ENCODE data around the gene FXYD5. TPM values are rescaled to one million over a fixed set of nuclear protein-coding genes. Genes with fewer than 3 reads are reported as not detected.

FXYD5 gene
- total and polyA plus RNA-seq, 9 of the 15 experiments (the other 6 are each of a cell fraction or from before 2014, with no cell fraction given), result 104 to 537 (median 174) TPM

DNA sequence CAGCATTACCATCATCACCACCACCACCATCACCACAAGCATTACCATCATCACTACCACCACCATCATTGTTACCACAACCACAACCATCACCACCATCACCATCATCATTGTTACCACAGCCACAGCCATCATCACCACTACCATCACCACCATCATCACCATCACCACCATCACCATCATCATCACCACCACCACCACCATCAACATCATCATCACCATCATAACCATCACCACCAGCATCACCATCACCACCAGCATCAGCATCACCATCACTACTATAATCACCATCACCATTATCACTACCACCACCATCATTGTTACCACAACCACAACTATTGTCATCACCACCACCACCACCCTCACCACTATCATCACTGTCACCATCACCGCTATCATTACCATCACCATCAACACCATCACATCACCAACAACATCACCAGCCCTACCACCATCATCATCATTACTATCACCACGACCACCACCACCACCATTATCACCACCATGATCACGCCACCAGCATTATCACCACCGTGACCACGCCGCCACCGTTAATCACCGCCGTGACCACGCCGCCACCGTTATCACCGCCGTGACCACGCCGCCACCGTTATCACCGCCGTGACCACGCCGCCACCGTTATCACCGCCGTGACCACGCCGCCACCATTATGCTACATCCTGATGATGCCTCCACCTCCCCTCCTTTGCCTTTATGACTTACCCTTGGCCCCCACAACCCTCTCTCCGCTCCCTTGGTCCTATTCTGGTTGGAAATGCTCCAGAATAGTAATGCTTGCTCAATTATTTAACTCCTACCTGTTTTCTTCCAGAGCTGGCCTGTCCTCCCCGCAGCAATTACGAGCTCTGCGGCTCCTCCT, 48.9 kb upstream of the FXYD5 start (continued):
- TF ChIP-seq SPI1 (IDR thresholded peaks at IDR 0.05; ENCODE audit: borderline replicate concordance, low read depth, low read length) (no peak), EZH2 (IDR thresholded peaks at IDR 0.05; ENCODE audit: borderline replicate concordance, low read depth, low read length) (no peak), AFF1 (IDR thresholded peaks at IDR 0.05; ENCODE audit: low read depth in 1 of 2, partially characterized antibody in 2 of 2) (no peak), ATF2 (CRISPR knock-in tag; IDR thresholded peaks at IDR 0.05) (no peak), SMAD4 (CRISPR knock-in tag; conservative IDR thresholded peaks at IDR 0.05) (no peak), NR2F6 (CRISPR knock-in tag; IDR thresholded peaks at IDR 0.05) (no peak), CXXC5 (CRISPR knock-in tag; IDR thresholded peaks at IDR 0.05) (0 out of 2 replicates have a peak, but pooled peaks have one; percentile 14), STAG1 (CRISPR knock-in tag; IDR thresholded peaks at IDR 0.05; ENCODE audit: borderline replicate concordance) (peak; percentile 13; the same call in 1 of the 2 replicates), HBP1 (CRISPR knock-in tag; IDR thresholded peaks at IDR 0.05) (no peak; the same call in 1 of the 2 replicates), ZNF707 (CRISPR knock-in tag; conservative IDR thresholded peaks at IDR 0.05) (no peak)
- TF ChIP-seq, protein P1, sequence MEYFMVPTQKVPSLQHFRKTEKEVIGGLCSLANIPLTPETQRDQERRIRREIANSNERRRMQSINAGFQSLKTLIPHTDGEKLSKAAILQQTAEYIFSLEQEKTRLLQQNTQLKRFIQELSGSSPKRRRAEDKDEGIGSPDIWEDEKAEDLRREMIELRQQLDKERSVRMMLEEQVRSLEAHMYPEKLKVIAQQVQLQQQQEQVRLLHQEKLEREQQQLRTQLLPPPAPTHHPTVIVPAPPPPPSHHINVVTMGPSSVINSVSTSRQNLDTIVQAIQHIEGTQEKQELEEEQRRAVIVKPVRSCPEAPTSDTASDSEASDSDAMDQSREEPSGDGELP (CRISPR knock-in tag; IDR thresholded peaks at IDR 0.05; ENCODE audit: borderline replicate concordance), result peak; percentile 32; the same call in 1 of the 2 replicates
- TF ChIP-seq, protein P2, sequence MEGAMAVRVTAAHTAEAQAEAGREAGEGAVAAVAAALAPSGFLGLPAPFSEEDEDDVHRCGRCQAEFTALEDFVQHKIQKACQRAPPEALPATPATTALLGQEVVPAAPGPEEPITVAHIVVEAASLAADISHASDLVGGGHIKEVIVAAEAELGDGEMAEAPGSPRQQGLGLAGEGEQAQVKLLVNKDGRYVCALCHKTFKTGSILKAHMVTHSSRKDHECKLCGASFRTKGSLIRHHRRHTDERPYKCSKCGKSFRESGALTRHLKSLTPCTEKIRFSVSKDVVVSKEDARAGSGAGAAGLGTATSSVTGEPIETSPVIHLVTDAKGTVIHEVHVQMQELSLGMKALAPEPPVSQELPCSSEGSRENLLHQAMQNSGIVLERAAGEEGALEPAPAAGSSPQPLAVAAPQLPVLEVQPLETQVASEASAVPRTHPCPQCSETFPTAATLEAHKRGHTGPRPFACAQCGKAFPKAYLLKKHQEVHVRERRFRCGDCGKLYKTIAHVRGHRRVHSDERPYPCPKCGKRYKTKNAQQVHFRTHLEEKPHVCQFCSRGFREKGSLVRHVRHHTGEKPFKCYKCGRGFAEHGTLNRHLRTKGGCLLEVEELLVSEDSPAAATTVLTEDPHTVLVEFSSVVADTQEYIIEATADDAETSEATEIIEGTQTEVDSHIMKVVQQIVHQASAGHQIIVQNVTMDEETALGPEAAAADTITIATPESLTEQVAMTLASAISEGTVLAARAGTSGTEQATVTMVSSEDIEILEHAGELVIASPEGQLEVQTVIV (CRISPR knock-in tag; IDR thresholded peaks at IDR 0.05; ENCODE audit: borderline replicate concordance), result no peak
- TF ChIP-seq, protein P3, sequence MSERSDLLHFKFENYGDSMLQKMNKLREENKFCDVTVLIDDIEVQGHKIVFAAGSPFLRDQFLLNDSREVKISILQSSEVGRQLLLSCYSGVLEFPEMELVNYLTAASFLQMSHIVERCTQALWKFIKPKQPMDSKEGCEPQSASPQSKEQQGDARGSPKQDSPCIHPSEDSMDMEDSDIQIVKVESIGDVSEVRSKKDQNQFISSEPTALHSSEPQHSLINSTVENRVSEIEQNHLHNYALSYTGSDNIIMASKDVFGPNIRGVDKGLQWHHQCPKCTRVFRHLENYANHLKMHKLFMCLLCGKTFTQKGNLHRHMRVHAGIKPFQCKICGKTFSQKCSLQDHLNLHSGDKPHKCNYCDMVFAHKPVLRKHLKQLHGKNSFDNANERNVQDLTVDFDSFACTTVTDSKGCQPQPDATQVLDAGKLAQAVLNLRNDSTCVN (CRISPR knock-in tag; IDR thresholded peaks at IDR 0.05), result no peak
